GM19328 (cell line): ENCODE data around the gene PCGF3.
"Not testable (repeated sequence)": the region's sequence is repeated elsewhere in the genome, so short reads cannot be mapped to it uniquely, and the experiment has no call there.

ENCODE experiments used
- ATAC-seq: cut with Tn5 transposase; IDR thresholded peaks from one replicate; pipeline ENCODE4 v1.9.1; 2021; ENCODE audit warnings: mild to moderate bottlenecking, moderate library complexity; ENCODE audit not compliant: unreplicated experiment

PCGF3 gene

DNA sequence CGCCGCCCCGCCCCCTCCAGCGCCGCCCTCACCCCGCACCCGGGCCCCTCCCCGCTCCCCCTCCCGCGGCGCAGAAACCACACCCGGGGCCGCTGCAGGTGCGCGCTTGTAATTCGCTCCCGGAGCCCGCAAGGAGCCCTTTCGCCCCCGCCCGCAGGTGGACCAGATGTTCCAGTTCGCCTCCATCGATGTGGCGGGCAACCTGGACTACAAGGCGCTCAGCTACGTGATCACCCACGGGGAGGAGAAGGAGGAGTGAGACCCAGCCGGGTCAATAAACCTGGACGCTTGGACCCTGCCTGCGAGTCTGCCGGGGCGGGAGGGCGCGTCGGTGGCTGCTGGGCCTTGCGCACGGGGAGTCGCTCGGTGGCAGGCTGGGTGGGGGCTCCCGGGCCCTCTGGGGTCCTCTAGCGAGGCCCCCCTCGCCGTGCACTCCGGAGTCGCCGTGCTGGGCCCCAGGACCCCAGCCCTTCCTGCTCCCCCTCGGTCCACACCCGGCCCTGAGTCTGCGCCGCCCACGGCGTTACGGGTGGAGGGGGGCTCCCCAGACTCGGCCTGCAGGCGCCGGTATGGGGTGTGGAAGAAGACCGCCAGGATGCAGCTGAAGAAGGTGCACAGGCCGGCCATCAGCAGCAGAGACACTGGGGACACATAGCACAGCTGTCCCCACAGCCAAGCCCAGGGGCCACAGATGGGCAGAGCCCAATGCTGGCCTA, 23.7 kb upstream of the PCGF3 start:
- no peak for ATAC-seq

DNA sequence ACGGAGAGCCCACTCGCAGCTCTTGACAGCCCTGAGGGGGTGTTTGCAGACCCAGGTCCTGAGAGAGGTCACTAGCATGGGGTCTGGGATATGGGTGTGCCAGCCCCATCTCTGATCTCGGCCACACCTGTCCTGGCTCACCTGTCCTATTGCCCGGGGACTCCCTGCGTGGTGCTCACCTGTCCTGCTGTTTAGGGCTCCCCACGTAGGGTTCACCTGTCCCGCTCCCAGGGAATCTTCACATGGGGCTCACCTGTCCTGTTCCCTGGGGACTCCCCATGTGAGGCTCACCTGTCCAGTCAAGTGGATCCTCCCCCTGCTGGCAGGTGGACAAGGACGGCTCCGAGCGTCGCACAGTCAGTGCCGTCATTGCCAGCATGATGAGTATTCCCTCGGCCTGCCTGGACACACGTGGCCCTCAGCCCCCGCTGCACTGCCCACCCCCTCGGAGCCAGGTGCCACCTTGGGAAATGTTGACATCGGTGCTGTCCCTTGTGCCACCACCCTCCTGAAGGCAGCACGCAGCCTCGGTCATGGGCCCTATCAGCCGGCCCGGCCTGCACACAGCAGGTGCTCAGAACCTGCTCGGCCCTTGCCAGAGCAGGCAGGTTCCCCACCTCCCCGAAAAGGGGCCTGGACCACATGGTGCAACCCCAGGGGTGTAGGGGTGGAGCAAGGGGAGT, 23.0 kb upstream of the PCGF3 start:
- ATAC-seq: no peak

GRCh38 chr4:683247-683897, 22.3 kb upstream of the PCGF3 start:
- ATAC-seq: no peak

DNA sequence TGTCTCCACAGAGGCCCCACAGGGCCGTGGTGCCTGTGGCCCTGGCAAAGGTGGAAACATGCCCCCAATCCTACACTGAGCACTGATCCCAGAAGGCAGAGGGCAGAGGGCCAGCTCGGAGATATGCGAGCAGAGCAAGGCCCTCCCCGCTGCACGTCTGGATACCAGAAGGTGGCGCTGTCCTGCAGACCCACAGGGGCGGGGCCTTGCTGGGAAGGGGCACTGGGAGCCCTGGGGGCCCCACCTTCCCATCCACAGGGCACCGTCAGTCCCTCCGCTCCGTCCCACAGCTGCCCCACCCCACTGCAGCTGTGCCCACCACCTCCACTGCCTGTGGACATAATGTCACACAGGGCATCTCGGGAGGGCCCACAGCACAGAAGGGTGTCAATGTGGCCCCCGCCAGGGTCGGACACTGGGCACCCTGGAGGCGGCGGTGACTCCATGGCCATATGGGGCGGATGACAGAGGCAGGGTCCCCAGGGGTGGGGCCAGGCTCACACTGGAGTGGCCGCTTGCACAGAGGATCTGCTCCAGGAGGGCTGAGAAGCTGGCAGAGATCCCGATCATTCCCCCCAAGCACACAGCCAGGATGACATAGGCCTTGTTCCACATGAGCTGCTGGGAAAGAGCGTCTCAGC, 21.5 kb upstream of the PCGF3 start:
- ATAC-seq: no peak

DNA sequence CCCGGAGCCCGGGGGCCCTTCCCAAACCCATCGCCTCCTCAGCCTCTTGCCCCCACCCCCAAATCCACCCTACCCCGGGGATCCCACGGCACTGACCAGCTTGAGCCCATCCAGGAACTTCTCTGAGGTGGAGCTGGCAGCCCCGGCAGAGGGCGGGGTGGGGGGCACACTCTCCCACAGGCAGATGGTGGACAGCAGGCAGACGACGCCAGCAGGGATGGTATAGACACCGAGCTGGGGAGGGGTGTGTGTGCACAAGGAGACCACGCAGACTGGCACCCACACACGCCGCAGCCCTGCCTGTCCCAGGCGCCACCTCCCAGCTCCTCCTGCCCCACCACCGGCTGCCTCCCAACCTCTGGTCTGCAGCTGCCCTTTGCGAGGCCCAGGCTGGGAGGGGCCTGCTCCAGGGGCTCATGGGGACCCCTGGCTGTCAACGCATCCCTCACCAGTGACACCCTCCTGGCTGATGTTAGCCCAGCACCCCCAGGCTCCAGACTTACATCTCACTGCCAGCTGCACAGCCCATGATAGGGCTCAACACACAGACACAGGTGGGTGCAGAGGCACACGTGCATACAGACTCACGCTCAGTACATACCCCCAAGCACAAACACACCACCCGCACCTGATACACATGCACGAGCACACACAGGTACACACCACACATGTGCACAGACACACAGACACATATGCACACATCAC, 20.9 kb upstream of the PCGF3 start:
- no peak for ATAC-seq

- ATAC-seq: no peak
Measured at GRCh38 chr4:685679-686412, 19.8 kb upstream of the PCGF3 start.

DNA sequence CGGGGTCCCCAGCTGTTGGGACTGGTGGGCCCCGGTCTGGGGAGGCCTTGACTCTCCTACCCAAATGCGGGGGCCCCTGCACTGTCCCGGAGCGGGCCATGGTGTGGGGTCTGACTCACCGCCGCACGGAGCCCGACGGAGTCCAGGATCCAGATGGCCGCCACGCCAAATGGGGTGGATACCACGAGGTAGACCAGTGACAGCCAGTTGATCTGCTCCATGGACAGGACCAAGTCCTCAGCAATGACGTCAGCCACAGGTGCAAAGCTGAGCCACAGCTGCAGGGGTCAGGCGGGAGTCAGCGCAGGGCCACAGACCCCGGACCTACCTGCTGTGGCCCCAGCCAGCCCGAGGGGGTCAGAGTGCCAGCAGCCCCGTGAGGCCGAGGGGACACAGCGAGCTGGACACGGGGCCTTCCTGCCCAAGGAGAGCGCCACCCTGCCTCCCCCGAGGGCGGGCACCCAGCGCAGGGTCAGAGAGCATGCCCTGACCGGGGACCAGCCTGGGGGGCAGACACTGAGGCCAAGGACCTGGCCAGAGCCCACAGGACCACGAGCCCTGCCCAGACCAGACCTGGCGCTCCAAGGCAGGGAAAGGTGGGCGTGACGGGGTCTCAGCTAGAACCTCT, 19.1 kb upstream of the PCGF3 start:
- no peak for ATAC-seq

- ATAC-seq: no peak
Measured at GRCh38 chr4:687048-687970, 18.3 kb upstream of the PCGF3 start.

DNA sequence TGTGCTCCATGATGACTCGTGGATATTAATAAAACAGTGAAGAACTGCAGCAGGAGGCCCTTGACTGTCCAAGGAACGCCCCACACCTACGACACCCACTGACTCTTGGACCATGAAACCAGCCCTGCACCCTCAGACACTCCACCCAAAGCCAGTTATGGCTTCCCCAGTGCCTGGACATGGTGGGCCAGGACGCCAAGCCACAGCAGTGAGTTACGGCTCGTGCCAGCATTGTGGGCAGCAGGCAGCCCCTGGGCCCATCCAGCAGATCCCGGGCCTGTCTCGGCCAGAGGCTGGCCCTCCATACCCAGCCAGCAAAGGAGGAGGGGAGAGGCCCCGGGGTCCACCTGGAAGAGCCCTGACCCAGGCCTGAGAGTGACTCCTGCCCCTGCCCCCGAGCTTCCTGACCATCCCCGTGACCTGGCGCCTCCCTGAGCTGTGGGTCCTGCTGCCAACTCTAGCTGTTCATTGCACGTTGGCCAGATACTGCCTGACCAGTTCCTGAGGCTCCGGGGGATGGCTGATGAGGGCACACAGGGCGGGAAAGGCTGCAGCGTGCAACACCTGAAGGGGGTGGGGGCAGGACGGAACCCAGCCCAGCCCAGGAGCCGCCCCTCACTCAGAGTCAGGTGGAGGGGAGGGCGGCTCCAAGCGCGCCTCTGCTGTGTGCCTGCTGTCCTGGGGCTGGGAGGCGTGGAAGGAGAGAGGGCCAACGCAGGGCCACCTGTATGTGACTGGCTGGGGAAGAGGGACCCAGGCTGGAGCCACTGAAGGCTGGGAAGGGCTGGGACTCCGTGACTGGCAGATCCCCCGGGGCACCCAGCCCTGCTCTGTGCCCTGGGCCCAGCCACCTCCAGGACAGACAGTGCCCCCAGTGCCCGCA, 17.4 kb upstream of the PCGF3 start:
- no peak for ATAC-seq

DNA sequence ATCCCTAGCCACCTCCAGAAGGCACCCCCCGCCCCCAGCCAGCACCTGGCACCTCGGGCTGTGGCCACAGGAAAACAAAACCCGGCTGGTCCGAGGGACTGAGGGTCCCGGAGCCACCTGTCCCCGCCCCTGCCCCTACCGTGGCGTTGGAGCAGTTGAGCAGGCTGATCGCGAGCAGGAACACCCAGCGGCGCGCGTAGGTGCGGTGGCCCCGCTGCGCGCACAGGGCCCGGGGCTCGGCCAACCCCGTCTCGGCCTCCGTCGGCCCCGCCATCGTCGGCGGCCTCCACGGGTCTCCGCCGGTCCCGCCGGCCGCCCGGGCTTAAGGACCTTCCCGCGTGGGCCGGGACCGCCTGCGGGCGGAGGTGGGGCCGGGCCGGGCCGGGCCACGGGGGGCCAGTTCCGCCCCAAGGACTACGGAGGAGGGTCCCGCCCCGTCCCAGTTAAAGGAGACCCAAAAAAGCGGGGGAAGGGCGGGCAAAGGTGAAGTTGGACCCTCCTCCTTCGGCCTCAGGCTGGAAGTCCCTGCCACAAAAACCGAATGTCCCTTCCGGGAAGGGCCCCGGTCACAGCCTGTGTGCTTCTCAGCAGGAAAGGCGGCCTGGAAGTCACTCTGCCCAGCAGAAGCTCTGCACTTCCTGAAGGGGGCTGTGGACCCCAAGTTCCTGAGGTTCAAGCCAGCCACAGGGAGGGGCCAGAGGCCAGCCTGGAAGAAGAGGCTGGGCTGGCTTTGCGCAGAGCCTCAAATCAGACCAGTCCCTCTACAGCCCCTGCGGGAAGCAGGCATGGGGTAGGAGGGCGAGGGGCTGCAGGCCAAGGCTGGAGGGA, 16.6 kb upstream of the PCGF3 start, which contains the start of gene SLC49A3:
Gene SLC49A3 (minus strand): TSS at position 298 of the 828 bp plus-strand sequence. CDS start 24 bp downstream, at position 274.
- ATAC-seq: no peak

DNA sequence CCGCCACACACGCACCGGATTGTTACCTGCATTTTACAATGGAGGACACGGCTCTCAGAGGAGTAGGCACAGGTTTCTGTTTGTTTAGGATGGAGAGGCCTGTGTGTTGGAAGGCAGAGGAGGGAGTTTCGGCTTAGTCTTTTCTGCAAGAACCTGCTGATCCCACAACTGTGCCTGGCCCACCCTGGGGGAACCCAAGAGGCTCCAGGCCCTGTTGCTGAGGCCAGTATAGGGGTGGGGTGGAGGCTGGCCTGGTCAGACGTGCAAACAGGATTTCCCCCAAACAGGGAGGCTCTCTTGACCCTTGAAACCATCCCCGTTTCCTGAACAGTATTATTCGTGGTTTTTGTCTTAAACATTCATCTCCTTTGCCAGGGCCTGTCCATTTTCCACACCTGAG, 15.9 kb upstream of the PCGF3 start:
- no peak for ATAC-seq

DNA sequence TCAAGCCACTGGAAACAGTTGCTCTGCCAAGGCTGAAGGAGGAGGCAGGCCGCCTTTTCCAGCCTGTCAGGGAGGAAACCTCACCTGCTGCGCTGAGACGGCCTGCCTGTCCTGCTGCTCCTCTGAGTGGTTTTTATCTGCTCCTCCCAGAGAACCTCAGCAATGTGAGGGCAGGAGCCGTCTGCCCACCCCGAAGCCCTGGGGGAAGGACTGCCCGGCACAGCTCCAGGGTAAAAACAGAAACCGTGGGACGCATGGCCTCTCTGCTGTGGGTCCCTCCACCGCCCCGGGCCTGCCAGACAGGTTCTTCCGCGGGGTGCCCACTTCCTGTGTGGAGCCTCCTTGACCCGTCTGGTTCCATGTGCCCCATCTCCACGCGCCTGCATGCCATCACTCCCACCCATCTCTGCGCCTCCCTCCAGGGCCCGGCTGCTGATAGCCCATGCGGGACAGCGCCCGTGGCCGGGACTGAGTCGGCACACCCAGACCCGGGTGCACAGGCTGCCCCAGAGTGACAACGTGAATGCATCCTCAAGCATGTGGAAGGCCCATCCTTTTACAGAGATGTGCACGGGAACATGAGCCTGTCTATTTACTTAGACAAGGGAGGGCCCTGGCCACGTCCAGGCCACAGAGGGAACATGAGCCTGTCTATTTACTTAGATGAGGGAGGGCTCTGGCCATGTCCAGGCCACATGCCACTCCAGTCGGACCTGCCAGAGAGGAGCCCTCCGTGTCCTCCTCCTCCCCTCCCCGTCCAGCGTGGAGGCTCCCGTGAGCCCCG, 12.7 kb upstream of the PCGF3 start:
- ATAC-seq: no peak

- not testable (repeated sequence) for ATAC-seq
Measured at GRCh38 chr4:694341-694940, 11.2 kb upstream of the PCGF3 start.

GRCh38 chr4:699816-700580, 5.6 kb upstream of the PCGF3 start:
- no peak for ATAC-seq
